Measurements from ENCODE around the gene SLC16A13. TPM values are rescaled to one million over a fixed set of nuclear protein-coding genes. Genes with fewer than 3 reads are reported as not detected.
A peak's percentile ranks its signal among the peaks of the same experiment; 100 is the strongest.

SLC16A13 gene
- total RNA-seq, 4 donors from 2014 or later: 2.7 to 5.6 (median 3.6) TPM

DNA sequence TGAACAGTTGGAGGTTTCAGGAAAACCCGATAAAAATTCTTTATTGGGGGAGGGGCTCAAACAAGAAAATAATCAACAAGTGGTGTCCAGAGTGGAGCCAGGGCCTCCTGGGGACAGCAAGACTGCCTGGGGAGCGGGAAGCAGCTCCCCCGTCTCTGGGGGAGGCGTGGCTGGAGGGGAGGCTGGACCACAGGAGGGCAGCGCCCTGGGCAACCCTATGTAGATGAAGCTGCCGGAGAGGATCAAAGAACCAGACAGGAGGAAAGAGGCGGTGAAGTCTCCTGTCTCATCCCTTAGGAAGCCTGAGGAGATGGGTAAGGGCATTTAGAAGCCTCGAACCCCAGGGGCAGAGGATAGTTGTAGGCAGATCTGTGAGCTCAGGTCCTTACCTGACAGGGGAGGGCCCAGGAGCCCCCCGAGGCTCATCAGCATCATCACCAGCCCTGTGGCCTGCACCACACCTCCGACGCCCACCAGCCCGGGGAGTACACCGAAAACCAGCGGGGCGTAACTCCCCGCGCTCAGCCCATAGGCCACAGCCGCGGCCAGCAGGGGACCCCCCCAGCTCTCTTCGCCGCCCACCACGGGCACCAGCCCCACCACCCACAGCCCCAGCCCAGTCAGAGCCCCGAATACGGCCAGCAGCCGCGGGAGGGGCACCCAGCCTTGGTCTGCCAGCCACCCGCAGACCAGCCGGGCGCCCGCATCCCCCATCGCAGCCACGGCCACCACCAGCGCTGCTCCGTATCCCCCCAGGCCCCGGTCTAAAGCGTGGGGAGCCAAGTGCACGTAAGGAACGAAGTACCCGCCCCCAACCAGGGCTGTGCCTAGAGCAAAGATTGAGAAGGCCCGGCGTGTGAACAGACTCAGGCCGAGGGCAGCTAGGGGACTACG lies 6.0 kb downstream of the SLC16A13 start:
- H3K4me1 ChIP-seq: peaks cover 32 to 76% (median 34%) of the 10 kb centered on the region in 3 donors
- TF ChIP-seq, protein P1, sequence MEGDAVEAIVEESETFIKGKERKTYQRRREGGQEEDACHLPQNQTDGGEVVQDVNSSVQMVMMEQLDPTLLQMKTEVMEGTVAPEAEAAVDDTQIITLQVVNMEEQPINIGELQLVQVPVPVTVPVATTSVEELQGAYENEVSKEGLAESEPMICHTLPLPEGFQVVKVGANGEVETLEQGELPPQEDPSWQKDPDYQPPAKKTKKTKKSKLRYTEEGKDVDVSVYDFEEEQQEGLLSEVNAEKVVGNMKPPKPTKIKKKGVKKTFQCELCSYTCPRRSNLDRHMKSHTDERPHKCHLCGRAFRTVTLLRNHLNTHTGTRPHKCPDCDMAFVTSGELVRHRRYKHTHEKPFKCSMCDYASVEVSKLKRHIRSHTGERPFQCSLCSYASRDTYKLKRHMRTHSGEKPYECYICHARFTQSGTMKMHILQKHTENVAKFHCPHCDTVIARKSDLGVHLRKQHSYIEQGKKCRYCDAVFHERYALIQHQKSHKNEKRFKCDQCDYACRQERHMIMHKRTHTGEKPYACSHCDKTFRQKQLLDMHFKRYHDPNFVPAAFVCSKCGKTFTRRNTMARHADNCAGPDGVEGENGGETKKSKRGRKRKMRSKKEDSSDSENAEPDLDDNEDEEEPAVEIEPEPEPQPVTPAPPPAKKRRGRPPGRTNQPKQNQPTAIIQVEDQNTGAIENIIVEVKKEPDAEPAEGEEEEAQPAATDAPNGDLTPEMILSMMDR (IDR thresholded peaks at IDR 0.05): no peak
- no peak for TF ChIP-seq POLR2A (IDR thresholded peaks at IDR 0.05)
- H3K27ac ChIP-seq: peak overlapping the region; percentile 49 to 89 (median 70)
- H3K9me3 ChIP-seq: no peaks in the 10 kb centered on the region
- H3K4me3 ChIP-seq: peak overlapping the region; percentile 26 to 70 (median 64)
- intact Hi-C loops (cut with DNase I): no loop called here
- WGBS, 2 donors: 72 to 76% methylated on average over 3 to 10 of the region's 43 CpGs
- H3K36me3 ChIP-seq: no peaks in the 10 kb centered on the region
- peaks cover 0 to 30% (median 2%) of the 10 kb centered on the region in 4 donors for H3K27me3 ChIP-seq
- no peak for DNase-seq

DNA sequence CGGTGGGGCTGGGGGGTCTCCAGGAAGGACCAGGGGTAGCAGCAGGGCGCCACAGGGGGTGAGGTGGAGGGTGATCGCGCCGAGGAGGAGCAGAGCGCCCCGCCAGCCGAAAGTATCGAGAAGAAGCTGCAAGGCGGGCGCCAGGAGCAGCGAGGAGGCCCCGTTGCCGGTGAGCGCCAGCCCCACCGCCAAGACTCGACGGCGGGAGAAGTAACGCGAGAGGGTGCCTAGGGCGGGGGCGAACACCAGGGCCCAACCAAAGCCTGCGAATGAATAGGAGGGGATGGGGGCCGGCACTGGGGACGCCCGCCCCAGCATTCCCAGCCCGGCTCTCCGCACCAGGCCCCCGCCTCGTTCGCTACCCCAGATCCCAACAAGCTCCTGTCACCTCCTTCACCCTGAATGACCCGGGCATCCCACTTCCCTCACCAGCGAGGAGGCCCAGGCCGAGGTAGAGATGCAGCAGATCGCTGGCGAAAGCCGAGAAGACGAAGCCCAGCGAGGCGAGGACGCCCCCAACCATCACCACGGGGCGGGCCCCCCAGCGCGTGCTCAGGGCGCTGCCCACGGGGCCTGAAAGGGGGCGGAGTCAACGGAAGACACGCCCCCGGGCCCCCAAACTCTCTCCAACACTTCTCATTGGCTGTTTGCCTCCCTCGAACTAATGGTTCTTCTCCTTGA lies 6.8 kb downstream of the SLC16A13 start:
- TF ChIP-seq, protein P1 (IDR thresholded peaks at IDR 0.05): no peak
- peak in 1 of 4 donors; percentile 16 for TF ChIP-seq POLR2A (IDR thresholded peaks at IDR 0.05)
- no peaks in the 10 kb centered on the region for H3K9me3 ChIP-seq
- WGBS, 2 donors: 9 to 13% methylated on average over 17 to 25 of the region's 53 CpGs
- peaks cover 30 to 77% (median 34%) of the 10 kb centered on the region in 3 donors for H3K4me1 ChIP-seq
- H3K27ac ChIP-seq: peak overlapping the region; percentile 49 to 89 (median 70)
- intact Hi-C loops (cut with DNase I): no loop called here
- H3K36me3 ChIP-seq: no peaks in the 10 kb centered on the region
- no peak for DNase-seq
- peaks cover 0 to 30% (median 2%) of the 10 kb centered on the region in 4 donors for H3K27me3 ChIP-seq
- peak overlapping the region; percentile 26 to 70 (median 64) for H3K4me3 ChIP-seq

DNA sequence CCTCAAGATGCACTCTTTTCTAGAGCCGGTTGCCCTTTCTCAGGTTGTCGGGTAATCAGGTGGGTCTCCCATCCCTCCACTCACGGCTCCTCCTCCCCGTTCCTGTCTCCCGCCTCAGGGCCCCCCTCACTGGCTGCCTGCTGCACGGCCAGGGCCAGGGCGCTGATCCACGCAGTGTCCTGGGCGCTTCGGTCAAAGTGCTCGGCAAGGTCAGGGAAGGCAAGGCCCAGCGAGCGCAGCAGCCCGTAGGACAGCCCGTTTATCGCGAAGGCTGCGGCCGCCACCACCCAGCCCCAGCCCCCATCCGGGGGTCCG lies 7.3 kb downstream of the SLC16A13 start:
- no peak for DNase-seq
- Histone ChIP-seq H3K36me3 (no peaks in the 10 kb centered on the region), H3K4me1 (peaks cover 30 to 77% (median 34%) of the 10 kb centered on the region in 3 donors), H3K27me3 (peaks cover 0 to 34% (median 2%) of the 10 kb centered on the region in 4 donors), H3K9me3 (no peaks in the 10 kb centered on the region), H3K27ac (peak overlapping the region; percentile 49 to 89 (median 70)), H3K4me3 (peak overlapping the region; percentile 26 to 70 (median 64))
- WGBS, 2 donors: 12% methylated on average over 11 of the region's 21 CpGs; no CpG with 5 or more reads in 1 of the 2 donors
- TF ChIP-seq, protein P1 (IDR thresholded peaks at IDR 0.05): no peak
- no peak for TF ChIP-seq POLR2A (IDR thresholded peaks at IDR 0.05)
- intact Hi-C loops (cut with DNase I): no loop called here

DNA sequence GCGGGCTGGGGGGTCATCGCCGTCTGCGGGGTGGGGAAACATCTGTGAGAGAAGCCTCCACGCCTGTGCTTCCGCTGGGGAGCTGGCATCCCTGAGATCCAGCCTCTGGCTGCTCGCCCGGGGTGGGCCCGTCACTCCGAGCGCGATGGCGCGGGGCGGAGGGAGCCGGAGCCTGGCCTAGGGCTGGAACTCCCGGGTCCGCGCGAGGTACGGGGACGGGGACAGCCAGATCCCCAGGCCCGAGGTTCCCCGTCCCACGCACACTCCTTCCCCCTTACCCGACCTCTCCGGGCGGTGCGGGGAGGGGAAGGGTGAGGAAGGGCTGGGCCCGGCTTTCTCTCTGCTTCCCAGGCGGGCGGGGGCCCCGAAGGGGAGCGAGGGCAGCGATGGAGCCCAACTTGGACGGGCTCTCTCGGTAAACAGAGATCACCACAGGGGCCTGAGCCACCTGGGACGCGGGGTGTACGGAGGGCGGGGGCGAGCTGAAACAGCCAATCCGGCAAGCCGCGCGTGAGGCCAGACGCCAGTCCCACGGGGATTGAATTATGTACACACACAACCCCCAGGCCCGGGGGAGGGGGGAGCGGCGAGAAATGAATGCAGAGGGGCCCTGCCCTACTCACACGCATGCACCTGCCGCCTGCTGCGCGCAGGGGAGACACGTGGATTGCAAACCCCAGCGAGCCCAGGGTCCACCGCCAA lies 7.8 kb downstream of the SLC16A13 start, which contains the start of gene SLC16A11:
TSS of gene SLC16A11 (minus strand) at position 596 of the 702 bp plus-strand sequence. CDS start at position 17, 579 bp downstream.
- Histone ChIP-seq H3K27ac (peak within 1 kb of the TSS; percentile 49 to 95 (median 84)), H3K27me3 (peaks cover 0 to 35% (median 2%) of the 10 kb centered on the region in 4 donors), H3K4me1 (peaks cover 30 to 72% (median 34%) of the 10 kb centered on the region in 3 donors), H3K4me3 (peak within 1 kb of the TSS; percentile 26 to 70 (median 64)), H3K36me3 (no peaks in the 10 kb centered on the region), H3K9me3 (no peaks in the 10 kb centered on the region)
- TF ChIP-seq, protein P1 (IDR thresholded peaks at IDR 0.05): no peak
- TF ChIP-seq POLR2A (IDR thresholded peaks at IDR 0.05): no peak
- WGBS, 2 donors: 2 to 5% methylated on average over 9 to 10 of the region's 58 CpGs
- intact Hi-C loops (cut with DNase I): no loop called here
- no peak for DNase-seq
